Astrocyte (in vitro differentiated cells and primary cell): ENCODE results near the gene FBXL14. TPM values are rescaled to one million over a fixed set of nuclear protein-coding genes. Genes with fewer than 3 reads are reported as not detected.

Experiments
- DNase-seq: peaks from one replicate; pipeline ENCODE4 v3.0.0-alpha.2; 2010; ENCODE audit warnings: low read depth
- FAIRE-seq: peaks from 2 replicates; lab custom pipeline; 2011; peaks lifted over from hg19 to GRCh38; lab: Jason Lieb, UNC
- H2AFZ ChIP-seq: 2 replicates; pipeline ENCODE4 v1.6.0; 2012; ENCODE audit warnings: low read depth, low read length, inconsistent platforms
- H3K27ac ChIP-seq: 2 replicates; pipeline ENCODE4 v1.5.1; 2011; ENCODE audit warnings: low read depth, low read length, inconsistent platforms
- H3K27me3 ChIP-seq: 2 replicates; pipeline ENCODE4 v1.6.0; 2011; ENCODE audit warnings: low read length, inconsistent platforms; ENCODE audit not compliant: insufficient read depth
- H3K36me3 ChIP-seq: 2 replicates; pipeline ENCODE4 v1.5.1; 2011; ENCODE audit warnings: low read length, inconsistent platforms; ENCODE audit not compliant: insufficient read depth
- H3K4me1 ChIP-seq: 2 replicates; pipeline ENCODE4 v1.5.1; 2011; ENCODE audit warnings: low read length, inconsistent platforms; ENCODE audit not compliant: insufficient read depth
- H3K4me2 ChIP-seq: 2 replicates; pipeline ENCODE4 v1.6.0; 2012; ENCODE audit warnings: low read length, inconsistent platforms
- H3K4me3 ChIP-seq: 2 replicates; pipeline ENCODE4 v1.5.1; 2011; ENCODE audit warnings: low read depth, mild to moderate bottlenecking, low read length, inconsistent platforms; ENCODE audit not compliant: insufficient read depth
- H3K79me2 ChIP-seq: 2 replicates; pipeline ENCODE4 v1.6.0; 2012; ENCODE audit warnings: mild to moderate bottlenecking, low read length, inconsistent platforms; ENCODE audit not compliant: insufficient read depth
- H3K9ac ChIP-seq: 2 replicates; pipeline ENCODE4 v1.6.0; 2012; ENCODE audit warnings: mild to moderate bottlenecking, low read length, inconsistent platforms
- H3K9me3 ChIP-seq: 2 replicates; pipeline ENCODE4 v1.5.1; 2012; ENCODE audit warnings: low read depth, mild to moderate bottlenecking, low read length, inconsistent platforms; ENCODE audit not compliant: insufficient read depth
- H4K20me1 ChIP-seq: 2 replicates; pipeline ENCODE4 v1.6.0; 2012; ENCODE audit warnings: low read length, inconsistent platforms; ENCODE audit not compliant: insufficient read depth
- H3K27ac Mint-ChIP-seq: one replicate; pipeline ENCODE4 v1.8.0; 2021; ENCODE audit warnings: mild to moderate bottlenecking, mixed read lengths; ENCODE audit not compliant: unreplicated experiment
- H3K27me3 Mint-ChIP-seq: one replicate; pipeline ENCODE4 v1.8.0; 2021; ENCODE audit warnings: low read depth, mixed read lengths; ENCODE audit not compliant: unreplicated experiment
- H3K36me3 Mint-ChIP-seq: one replicate; pipeline ENCODE4 v1.8.0; 2021; ENCODE audit warnings: low read depth, mixed read lengths; ENCODE audit not compliant: unreplicated experiment
- H3K4me1 Mint-ChIP-seq: one replicate; pipeline ENCODE4 v1.8.0; 2021; ENCODE audit warnings: low read depth, mixed read lengths; ENCODE audit not compliant: unreplicated experiment
- H3K4me3 Mint-ChIP-seq: one replicate; pipeline ENCODE4 v1.8.0; 2021; ENCODE audit warnings: mild to moderate bottlenecking, moderate library complexity, mixed read lengths; ENCODE audit not compliant: unreplicated experiment
- H3K9me3 Mint-ChIP-seq: one replicate; pipeline ENCODE4 v1.8.0; 2021; ENCODE audit warnings: mild to moderate bottlenecking, mixed read lengths; ENCODE audit not compliant: unreplicated experiment
- CTCF ChIP-seq: IDR thresholded peaks from 2 replicates; pipeline ENCODE4 v1.5.1; 2011; ENCODE audit warnings: low read depth, mild to moderate bottlenecking, inconsistent platforms, low read length, moderate library complexity; ENCODE audit not compliant: insufficient read depth
- EZH2 ChIP-seq: IDR thresholded peaks from 2 replicates; pipeline ENCODE4 v1.6.1; 2012; ENCODE audit warnings: mild to moderate bottlenecking, low read length, inconsistent platforms; ENCODE audit not compliant: insufficient read depth
- total RNA-seq: library from RNA; stranded (reverse); gene quantifications from 2 replicates; pipeline ENCODE4 v1.2.1, GENCODE V29; 2021

FBXL14 gene
- total RNA-seq, 1 donor from 2014 or later, result 9.2 TPM

DNA sequence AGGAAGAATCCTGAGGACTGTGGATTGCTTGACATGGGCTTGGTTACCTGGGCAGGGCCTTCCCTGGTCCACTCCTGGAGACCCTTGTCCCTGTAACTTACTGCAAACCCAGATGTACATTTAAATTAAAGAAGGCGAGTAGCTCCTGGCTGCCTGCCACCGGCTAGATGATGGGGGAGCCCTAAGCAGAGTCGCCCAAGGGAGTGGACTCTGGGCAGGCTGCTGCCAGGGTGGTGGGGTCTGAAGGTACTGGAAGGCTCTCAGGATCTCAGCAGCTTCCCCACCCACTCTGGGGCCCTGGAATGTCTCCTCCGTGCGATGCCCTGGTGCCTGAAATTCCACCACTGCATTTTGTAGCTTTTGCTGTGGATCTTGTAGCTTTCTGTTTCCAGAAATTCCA is 74.7 kb downstream of the FBXL14 start:
- peak overlapping the region; percentile 67 for H3K27ac Mint-ChIP-seq
- TF ChIP-seq CTCF (no peak), EZH2 (no peak)
- Histone ChIP-seq H3K4me2 (peak overlapping the region; percentile 73), H3K9me3 (peaks cover 3% of the 10 kb centered on the region), H3K79me2 (no peaks in the 10 kb centered on the region), H3K4me1 (peaks cover 27% of the 10 kb centered on the region), H2AFZ (no peak overlapping the region), H3K27ac (peak overlapping the region; percentile 6), H3K4me3 (no peak overlapping the region), H3K9ac (peak overlapping the region; percentile 41), H3K27me3 (peaks cover 2% of the 10 kb centered on the region), H4K20me1 (no peaks in the 10 kb centered on the region), H3K36me3 (no peaks in the 10 kb centered on the region)
- peaks cover 37% of the 10 kb centered on the region for H3K4me1 Mint-ChIP-seq
- H3K9me3 Mint-ChIP-seq, result no peaks in the 10 kb centered on the region
- FAIRE-seq, result no peak
- H3K27me3 Mint-ChIP-seq, result no peaks in the 10 kb centered on the region
- H3K36me3 Mint-ChIP-seq, result no peaks in the 10 kb centered on the region
- H3K4me3 Mint-ChIP-seq, result no peak overlapping the region
- no peak for DNase-seq

DNA sequence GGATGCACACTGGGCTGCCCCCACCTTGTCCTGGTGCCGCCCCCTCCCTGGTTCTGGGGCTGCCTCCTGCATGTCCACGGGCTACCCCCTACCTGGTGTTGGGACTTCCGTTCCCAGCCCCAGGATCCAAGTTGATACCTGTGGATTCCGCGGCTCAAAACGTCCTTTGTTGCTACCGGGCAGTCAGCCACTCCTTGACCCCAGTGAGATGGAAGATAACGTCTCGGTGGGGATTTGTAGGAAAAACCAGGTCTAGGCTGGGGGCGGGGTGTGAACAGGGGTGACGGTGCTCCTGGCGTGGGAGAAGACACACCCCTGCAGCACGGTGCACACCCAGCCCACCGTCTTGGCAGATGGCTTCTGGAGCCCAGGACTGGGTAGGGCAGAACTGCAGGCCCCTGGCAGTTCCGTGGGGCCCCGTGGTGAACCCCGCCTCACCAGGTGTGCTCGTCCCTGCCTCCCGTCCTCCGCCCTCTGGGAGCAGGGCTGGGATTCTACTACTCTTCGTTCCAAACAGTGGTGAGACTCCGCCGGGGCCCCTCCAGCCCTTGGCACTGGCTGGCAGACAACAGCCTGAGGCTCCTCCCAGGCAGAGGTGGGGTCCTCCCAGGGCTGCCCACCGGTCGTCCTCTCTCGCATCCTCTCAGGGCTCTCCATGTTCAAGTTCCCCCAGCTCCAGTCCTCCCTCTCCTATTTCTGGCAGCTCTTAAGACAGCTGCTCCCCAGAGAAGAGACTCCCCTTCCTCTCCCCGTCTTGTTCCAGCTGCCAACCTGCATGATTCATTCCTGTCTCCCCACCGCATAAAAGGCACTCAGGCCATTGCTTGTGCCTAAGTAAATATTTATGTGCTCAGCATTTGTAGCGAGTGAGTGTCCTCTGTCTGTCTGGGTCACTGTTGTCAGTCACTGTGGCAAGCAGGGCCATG is 75.5 kb downstream of the FBXL14 start:
- no peak overlapping the region for H3K4me3 ChIP-seq
- no peaks in the 10 kb centered on the region for H3K27me3 Mint-ChIP-seq
- H3K9me3 ChIP-seq, result peaks cover 3% of the 10 kb centered on the region
- H3K4me1 ChIP-seq, result peaks cover 27% of the 10 kb centered on the region
- DNase-seq (peak; percentile 91), FAIRE-seq (peak; percentile 79)
- H3K36me3 ChIP-seq, result no peaks in the 10 kb centered on the region
- H3K36me3 Mint-ChIP-seq, result no peaks in the 10 kb centered on the region
- peak overlapping the region; percentile 4 for H3K4me3 Mint-ChIP-seq
- H3K9me3 Mint-ChIP-seq, result no peaks in the 10 kb centered on the region
- H3K4me2 ChIP-seq, result peak overlapping the region; percentile 73
- peak overlapping the region; percentile 67 for H3K27ac Mint-ChIP-seq
- no peak overlapping the region for H3K27ac ChIP-seq
- peaks cover 35% of the 10 kb centered on the region for H3K4me1 Mint-ChIP-seq
- TF ChIP-seq EZH2, result no peak
- TF ChIP-seq CTCF, result no peak
- H4K20me1 ChIP-seq, result no peaks in the 10 kb centered on the region
- peak overlapping the region; percentile 41 for H3K9ac ChIP-seq
- H2AFZ ChIP-seq, result no peak overlapping the region
- H3K79me2 ChIP-seq, result no peaks in the 10 kb centered on the region
- H3K27me3 ChIP-seq, result peaks cover 2% of the 10 kb centered on the region
